Mesothelial cell of epicardium (in vitro differentiated cells): ENCODE results near the gene DMD. TPM values are rescaled to one million over a fixed set of nuclear protein-coding genes. Genes with fewer than 3 reads are reported as not detected.

ENCODE experiments used
- DNase-seq, 2 experiments: peaks; one replicate each; pipeline ENCODE4 v3.0.0; 2021; ENCODE audit warnings: low spot score in 2 of 2; ENCODE audit not compliant: unreplicated experiment in 2 of 2
- H3K27ac Mint-ChIP-seq: 2 replicates; pipeline ENCODE4 v1.8.0; 2021; ENCODE audit warnings: mixed read lengths
- H3K27me3 Mint-ChIP-seq: 2 replicates; pipeline ENCODE4 v1.8.0; 2021; ENCODE audit warnings: low read depth, mixed read lengths
- H3K36me3 Mint-ChIP-seq: 2 replicates; pipeline ENCODE4 v1.8.0; 2021; ENCODE audit warnings: mixed read lengths
- H3K4me1 Mint-ChIP-seq: 2 replicates; pipeline ENCODE4 v1.8.0; 2021; ENCODE audit warnings: mixed read lengths
- H3K4me3 Mint-ChIP-seq: 2 replicates; pipeline ENCODE4 v1.8.0; 2021; ENCODE audit warnings: mild to moderate bottlenecking, moderate library complexity, mixed read lengths
- H3K9me3 Mint-ChIP-seq: 2 replicates; pipeline ENCODE4 v1.8.0; 2021; ENCODE audit warnings: mixed read lengths
- CTCF ChIP-seq: fragments of 200-600 bp; sonication (generic); IDR thresholded peaks from one replicate; pipeline ENCODE4 v1.5.0; 2021; ENCODE audit warnings: antibody characterized with exemption; ENCODE audit not compliant: unreplicated experiment
- total RNA-seq: library from RNA; stranded (reverse); gene quantifications from 3 replicates; pipeline ENCODE4 v1.2.1, GENCODE V29; 2021

Gene DMD
- total RNA-seq, 1 donor from 2014 or later = 79.4 TPM

GRCh38 chrX:31550158-31550557 lies 1661.2 kb downstream of the DMD start:
- peaks cover 41% of the 10 kb centered on the region for H3K9me3 Mint-ChIP-seq
- no peaks in the 10 kb centered on the region for H3K36me3 Mint-ChIP-seq
- H3K4me1 Mint-ChIP-seq = no peaks in the 10 kb centered on the region
- H3K4me3 Mint-ChIP-seq = no peak overlapping the region
- H3K27me3 Mint-ChIP-seq = no peaks in the 10 kb centered on the region
- TF ChIP-seq CTCF = no peak
- DNase-seq = no peak
- no peak overlapping the region for H3K27ac Mint-ChIP-seq

- DNase-seq = no peak
- peaks cover 3% of the 10 kb centered on the region for H3K36me3 Mint-ChIP-seq
- H3K9me3 Mint-ChIP-seq = peaks cover 35% of the 10 kb centered on the region
- H3K27ac Mint-ChIP-seq = no peak overlapping the region
- no peak for TF ChIP-seq CTCF
- H3K4me3 Mint-ChIP-seq = no peak overlapping the region
- no peaks in the 10 kb centered on the region for H3K27me3 Mint-ChIP-seq
- H3K4me1 Mint-ChIP-seq = peaks cover 5% of the 10 kb centered on the region
These were observed 1663.5 kb downstream of the DMD start for GRCh38 chrX:31547816-31548215.

GRCh38 chrX:31547416-31547815 lies 1663.9 kb downstream of the DMD start:
- TF ChIP-seq CTCF = no peak
- peaks cover 34% of the 10 kb centered on the region for H3K9me3 Mint-ChIP-seq
- no peak overlapping the region for H3K27ac Mint-ChIP-seq
- no peak overlapping the region for H3K4me3 Mint-ChIP-seq
- no peak for DNase-seq
- peaks cover 3% of the 10 kb centered on the region for H3K36me3 Mint-ChIP-seq
- no peaks in the 10 kb centered on the region for H3K27me3 Mint-ChIP-seq
- H3K4me1 Mint-ChIP-seq = peaks cover 5% of the 10 kb centered on the region

- Mint-ChIP-seq H3K9me3 (peaks cover 45% of the 10 kb centered on the region), H3K27me3 (no peaks in the 10 kb centered on the region), H3K36me3 (peaks cover 3% of the 10 kb centered on the region), H3K4me1 (peaks cover 5% of the 10 kb centered on the region), H3K27ac (no peak overlapping the region), H3K4me3 (no peak overlapping the region)
- DNase-seq = no peak
- no peak for TF ChIP-seq CTCF
These were observed 1665.2 kb downstream of the DMD start for GRCh38 chrX:31546126-31546525.

- Mint-ChIP-seq H3K9me3 (peaks cover 47% of the 10 kb centered on the region), H3K27me3 (no peaks in the 10 kb centered on the region), H3K27ac (no peak overlapping the region), H3K36me3 (peaks cover 3% of the 10 kb centered on the region), H3K4me3 (no peak overlapping the region), H3K4me1 (peaks cover 5% of the 10 kb centered on the region)
- DNase-seq = no peak
- TF ChIP-seq CTCF = no peak
These were observed 1665.6 kb downstream of the DMD start for GRCh38 chrX:31545726-31546125.

- DNase-seq = no peak
- peaks cover 5% of the 10 kb centered on the region for H3K4me1 Mint-ChIP-seq
These were observed 1666.2 kb downstream of the DMD start for GRCh38 chrX:31545191-31545590.

More at GRCh38 chrX:31545191-31545590, 1666.2 kb downstream of the DMD start:
- H3K27ac Mint-ChIP-seq = no peak overlapping the region
- no peaks in the 10 kb centered on the region for H3K27me3 Mint-ChIP-seq
- TF ChIP-seq CTCF = no peak
- H3K36me3 Mint-ChIP-seq = peaks cover 3% of the 10 kb centered on the region
- no peak overlapping the region for H3K4me3 Mint-ChIP-seq
- H3K9me3 Mint-ChIP-seq = peaks cover 49% of the 10 kb centered on the region
